Fibroblast of the aortic adventitia (primary cell): ENCODE results near the gene CASK. TPM values are rescaled to one million over a fixed set of nuclear protein-coding genes. Genes with fewer than 3 reads are reported as not detected.
"Not testable (repeated sequence)": the region's sequence is repeated elsewhere in the genome, so short reads cannot be mapped to it uniquely, and the experiment has no call there.

Experiments
- DNase-seq: peaks from one replicate; pipeline ENCODE4 v3.0.0-alpha.2; 2010; ENCODE audit warnings: low read depth
- H3K4me3 ChIP-seq: 2 replicates; pipeline ENCODE4 v1.5.1; 2011; ENCODE audit warnings: low read depth, mild to moderate bottlenecking, control low read depth, low read length, moderate library complexity
- CTCF ChIP-seq: IDR thresholded peaks from 2 replicates; pipeline ENCODE4 v1.5.1; 2011; ENCODE audit warnings: mild to moderate bottlenecking, low read length, control low read depth, inconsistent platforms; ENCODE audit not compliant: insufficient read depth
- total RNA-seq: library from RNA; depleted of rRNA; stranded (reverse); fragments of >200 nt; gene quantifications from 2 replicates; pipeline ENCODE4 v1.2.3, GENCODE V29; 2012; ENCODE audit warnings: low replicate concordance

The CASK gene
- total RNA-seq, 1 donor = 24.9 TPM

GRCh38 chrX:41519468-41519867, 403.9 kb downstream of the CASK start:
- TF ChIP-seq CTCF = no peak
- DNase-seq = no peak
- H3K4me3 ChIP-seq = no peak overlapping the region

GRCh38 chrX:41518841-41519220, 404.5 kb downstream of the CASK start:
- no peak overlapping the region for H3K4me3 ChIP-seq
- no peak for DNase-seq
- TF ChIP-seq CTCF = no peak

GRCh38 chrX:41518127-41518840, 405.1 kb downstream of the CASK start:
- DNase-seq = no peak
- no peak overlapping the region for H3K4me3 ChIP-seq
- TF ChIP-seq CTCF = no peak

- DNase-seq = no peak
- no peak for TF ChIP-seq CTCF
- H3K4me3 ChIP-seq = no peak overlapping the region
These were observed 406.2 kb downstream of the CASK start for GRCh38 chrX:41516999-41517765.

- H3K4me3 ChIP-seq = no peak overlapping the region
- no peak for TF ChIP-seq CTCF
- DNase-seq = no peak
These were observed 406.9 kb downstream of the CASK start for GRCh38 chrX:41516456-41516855.

GRCh38 chrX:41515376-41515775, 408.0 kb downstream of the CASK start:
- no peak for TF ChIP-seq CTCF
- H3K4me3 ChIP-seq = no peak overlapping the region
- DNase-seq = no peak

GRCh38 chrX:41514179-41514578, 409.2 kb downstream of the CASK start:
- no peak for DNase-seq
- no peak for TF ChIP-seq CTCF
- no peak overlapping the region for H3K4me3 ChIP-seq

GRCh38 chrX:41512853-41513252, 410.5 kb downstream of the CASK start:
- DNase-seq, H3K4me3 ChIP-seq: not testable (repeated sequence)
